Right lobe of liver (tissue), 6 donors: ENCODE measurements around the gene ZNF784. TPM values are rescaled to one million over a fixed set of nuclear protein-coding genes. Genes with fewer than 3 reads are reported as not detected.

ENCODE experiments used
- ATAC-seq, 4 donors: fragments of 200-7000 bp; cut with Tn5 transposase; one replicate each; pipeline ENCODE4 v1.9.1; 2020; ENCODE audit warnings: mild to moderate bottlenecking in 4 of 4, moderate library complexity in 4 of 4
- DNase-seq, 3 donors: peaks; one replicate each; pipeline ENCODE4 v3.0.0-alpha.2; 2020
- H3K27ac ChIP-seq, 3 donors: fragments of 200-600 bp; one replicate each; pipeline ENCODE4 v1.8.0; 2022
- H3K27me3 ChIP-seq, 2 donors: fragments of 200-600 bp; one replicate each; pipeline ENCODE4 v1.8.0; 2022
- H3K36me3 ChIP-seq, 4 donors: fragments of 200-600 bp; sonication (generic) in 1 of 4; one replicate each; pipeline versions ENCODE4 v1.5.1 to v1.8.0; 2017 to 2022; ENCODE audit warnings: control low read depth in 1 of 4
- H3K4me1 ChIP-seq, 4 donors: fragments of 200-600 bp; sonication (generic) in 1 of 4; one replicate each; pipeline versions ENCODE4 v1.5.1 to v1.8.0; 2017 to 2022; ENCODE audit warnings: control low read depth in 1 of 4
- H3K4me3 ChIP-seq, 3 donors: fragments of 200-600 bp; one replicate each; pipeline ENCODE4 v1.8.0; 2022
- H3K9me3 ChIP-seq, 4 donors: fragments of 200-600 bp; sonication (generic) in 1 of 4; one replicate each; pipeline versions ENCODE4 v1.5.1 to v1.8.0; 2017 to 2022; ENCODE audit warnings: control low read depth in 1 of 4
- POLR2A ChIP-seq: fragments of 450-650 bp; IDR thresholded peaks from one replicate; pipeline ENCODE4 v1.6.1; 2017; ENCODE audit warnings: antibody characterized with exemption, mild to moderate bottlenecking
- WGBS: methylation state at CpG from one replicate; pipeline ENCODE4 v1.1.6; 2018; ENCODE audit warnings: low coverage, low lambda C conversion rate; ENCODE audit not compliant: insufficient coverage; ENCODE audit errors: missing lambda C conversion rate; 5-methylcytosine and 5-hydroxymethylcytosine counted together
- intact Hi-C, 2 donors: fragments of 100-400 bp; cut with DNase I; formaldehyde crosslinking; loops; one replicate each; pipeline versions ENCODE4 v1.11.2 to v1.14.1; 2022
- total RNA-seq, 6 experiments: library from RNA; depleted of rRNA in 2 of 6; stranded (reverse); fragments of >200 nt in 2 of 6; fragmentation: NEBNext Ultra II Directional in 3 of 6; extraction: Animal tissue kit (Norgen Biotek cat#: 25700) in 3 of 6; gene quantifications; one replicate each; pipeline versions ENCODE4 v1.1.0 to v1.2.4, GENCODE V29; 2016 to 2023
- TF ChIP-seq, protein P1 (sequence below), 4 donors: fragments of 200-600 bp in 3 of 4; fragments of 450-650 bp in 1 of 4; IDR thresholded peaks; one replicate each; pipeline versions ENCODE4 v1.5.1 to v1.8.0; 2016 to 2022; ENCODE audit warnings: antibody characterized with exemption in 4 of 4, mild to moderate bottlenecking in 2 of 4
- donor health status: DM: no; HTN: yes; CAD: no.
- donor health status: DM: no; HTN: no; CAD: no.
- donor health status: DM: no; HTN: no; CAD: no.
- donor health status: DM: no; HTN: yes; CAD: no.
- donor health status: DM: no; HTN: yes; CAD: no.

Gene ZNF784
- total RNA-seq, 6 experiments from 2014 or later = 2.9 to 5.5 (median 4.1) TPM

DNA sequence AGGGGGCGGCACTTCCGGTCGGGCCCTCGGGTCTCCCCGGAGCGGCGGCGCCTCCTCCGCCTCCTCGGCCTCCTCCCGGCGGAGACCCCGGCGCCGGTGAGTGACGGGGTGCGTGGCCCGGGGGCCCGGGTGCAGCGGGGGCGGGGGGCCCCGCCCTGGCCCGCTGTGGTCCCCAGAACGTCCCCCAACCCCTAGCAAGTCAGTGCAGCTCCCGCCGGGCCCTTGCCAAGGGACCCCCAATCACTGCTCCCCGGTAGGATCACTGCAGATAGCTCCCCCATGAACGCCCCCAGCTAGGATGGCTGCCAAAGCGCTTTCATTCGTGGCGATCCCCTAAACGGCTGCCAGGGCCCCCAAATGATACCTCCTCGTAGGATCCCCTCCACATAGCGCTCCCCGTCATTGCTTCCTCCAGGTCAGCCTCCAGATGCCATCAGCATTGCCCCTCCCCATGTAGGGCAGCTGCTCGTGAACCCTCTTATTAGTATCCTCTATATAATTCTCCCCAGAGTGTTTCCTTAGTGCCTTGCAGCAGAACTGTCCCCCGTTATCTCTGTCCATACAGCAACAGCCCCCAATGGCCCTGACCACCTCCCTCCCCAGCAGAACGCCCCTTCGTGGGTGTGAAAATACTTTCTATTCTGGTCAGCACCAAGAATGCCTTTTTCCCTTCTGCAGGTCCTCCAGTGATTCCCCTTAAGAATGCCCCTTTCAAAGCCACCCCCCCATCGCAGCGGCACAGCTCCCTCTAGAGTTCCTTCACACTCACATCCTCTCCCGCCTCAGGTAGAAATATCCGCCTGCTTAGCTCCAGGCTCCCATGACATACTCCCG is 18.5 kb downstream of the ZNF784 start, which contains the start of gene ZNF865:
TSS of gene ZNF865 (plus strand) at position 11 of the 834 bp plus-strand sequence. CDS start 7,972 bp downstream, outside the sequence.
- WGBS = under 1% methylated on average over 19 of the region's 44 CpGs
- no peaks in the 10 kb centered on the region for H3K27me3 ChIP-seq
- H3K4me3 ChIP-seq = peak within 1 kb of the TSS; percentile 50 to 81 (median 77)
- DNase-seq = peak; percentile 73 to 76 (median 74)
- H3K27ac ChIP-seq = peak within 1 kb of the TSS; percentile 76 to 83 (median 79)
- peaks cover 0 to 13% (median 5%) of the 10 kb centered on the region in 4 donors for H3K4me1 ChIP-seq
- TF ChIP-seq POLR2A = no peak
- TF ChIP-seq, protein P1, sequence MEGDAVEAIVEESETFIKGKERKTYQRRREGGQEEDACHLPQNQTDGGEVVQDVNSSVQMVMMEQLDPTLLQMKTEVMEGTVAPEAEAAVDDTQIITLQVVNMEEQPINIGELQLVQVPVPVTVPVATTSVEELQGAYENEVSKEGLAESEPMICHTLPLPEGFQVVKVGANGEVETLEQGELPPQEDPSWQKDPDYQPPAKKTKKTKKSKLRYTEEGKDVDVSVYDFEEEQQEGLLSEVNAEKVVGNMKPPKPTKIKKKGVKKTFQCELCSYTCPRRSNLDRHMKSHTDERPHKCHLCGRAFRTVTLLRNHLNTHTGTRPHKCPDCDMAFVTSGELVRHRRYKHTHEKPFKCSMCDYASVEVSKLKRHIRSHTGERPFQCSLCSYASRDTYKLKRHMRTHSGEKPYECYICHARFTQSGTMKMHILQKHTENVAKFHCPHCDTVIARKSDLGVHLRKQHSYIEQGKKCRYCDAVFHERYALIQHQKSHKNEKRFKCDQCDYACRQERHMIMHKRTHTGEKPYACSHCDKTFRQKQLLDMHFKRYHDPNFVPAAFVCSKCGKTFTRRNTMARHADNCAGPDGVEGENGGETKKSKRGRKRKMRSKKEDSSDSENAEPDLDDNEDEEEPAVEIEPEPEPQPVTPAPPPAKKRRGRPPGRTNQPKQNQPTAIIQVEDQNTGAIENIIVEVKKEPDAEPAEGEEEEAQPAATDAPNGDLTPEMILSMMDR (IDR thresholded peaks at IDR 0.05) = peak; percentile 48 to 66 (median 64)
- H3K9me3 ChIP-seq = no peaks in the 10 kb centered on the region
- no peaks in the 10 kb centered on the region for H3K36me3 ChIP-seq
- intact Hi-C loops = loop anchor here in 1 of 2 donors (5.0 kb wide), 1 partner anchor 89 kb away; no protein-coding TSS in a partner anchor
- peak; percentile 47 to 64 (median 57) for ATAC-seq

DNA sequence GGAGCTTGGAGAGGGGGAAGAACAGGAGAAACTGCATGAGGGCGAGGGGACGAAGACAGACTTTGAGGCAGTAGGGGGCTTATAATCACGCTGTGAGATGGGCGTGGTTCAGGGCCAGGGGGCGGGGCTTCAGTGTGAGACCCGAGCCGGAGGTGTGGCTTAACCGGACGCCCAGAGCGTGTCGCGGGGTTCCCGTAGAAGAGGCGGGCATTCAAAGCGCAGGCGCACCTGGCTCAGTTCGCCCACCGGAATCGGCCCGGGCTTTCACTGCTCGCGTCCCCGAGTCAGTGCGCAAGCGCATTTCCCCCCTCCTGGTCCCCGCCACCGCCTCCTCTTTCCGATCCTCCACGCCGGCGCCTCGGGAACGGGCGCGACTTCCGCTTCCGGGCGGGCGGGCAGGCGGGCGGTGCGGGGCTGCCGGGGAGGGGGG is 19.1 kb downstream of the ZNF784 start:
- peak overlapping the region; percentile 76 to 83 (median 79) for H3K27ac ChIP-seq
- WGBS = 0% methylated on average over 2 of the region's 43 CpGs
- no peaks in the 10 kb centered on the region for H3K36me3 ChIP-seq
- TF ChIP-seq POLR2A = no peak
- TF ChIP-seq, protein P1 (IDR thresholded peaks at IDR 0.05) = no peak
- H3K27me3 ChIP-seq = no peaks in the 10 kb centered on the region
- DNase-seq = peak; percentile 97 to 98 (median 97)
- intact Hi-C loops = loop anchor here in 1 of 2 donors (5.0 kb wide), 1 partner anchor 88 kb away; no protein-coding TSS in a partner anchor
- peak overlapping the region; percentile 50 to 81 (median 77) for H3K4me3 ChIP-seq
- H3K4me1 ChIP-seq = peaks cover 0 to 13% (median 5%) of the 10 kb centered on the region in 4 donors
- H3K9me3 ChIP-seq = no peaks in the 10 kb centered on the region
- peak; percentile 81 to 87 (median 84) for ATAC-seq

DNA sequence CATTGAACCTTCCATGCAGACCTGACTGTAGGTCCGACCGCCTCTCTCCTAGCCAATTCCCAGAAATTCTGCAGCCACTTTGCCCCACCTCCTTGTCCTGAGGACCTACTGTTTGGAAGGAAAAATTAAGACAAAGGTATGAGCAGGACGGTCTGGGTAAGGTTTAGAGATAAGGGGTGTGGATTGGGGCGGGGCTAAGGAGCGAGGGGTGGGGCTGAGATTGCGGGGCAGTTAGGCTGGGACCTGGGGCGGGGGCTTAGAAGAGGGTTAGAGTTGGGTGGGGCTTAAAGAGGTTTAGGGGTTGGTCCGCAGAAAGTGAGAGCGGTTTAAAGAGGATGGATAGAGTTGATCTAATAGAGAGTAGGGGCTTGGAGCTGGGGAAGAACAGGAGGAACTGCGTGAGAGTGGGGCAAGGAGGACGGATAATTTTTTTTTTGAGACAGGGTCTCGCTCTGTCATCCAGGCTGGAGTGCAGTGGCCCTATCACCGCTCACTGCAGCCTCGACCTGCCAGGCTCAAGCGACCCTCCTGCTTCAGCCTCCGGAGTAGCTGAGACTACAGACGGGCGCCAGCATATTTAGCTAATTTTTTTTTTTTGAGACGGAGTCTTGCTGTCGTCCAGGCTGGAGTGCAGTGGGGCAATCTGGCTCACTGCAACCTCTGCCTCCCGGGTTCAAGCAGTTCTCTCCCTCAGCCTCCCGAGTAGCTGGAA is 20.6 kb downstream of the ZNF784 start:
- ATAC-seq (no peak), DNase-seq (no peak)
- no peaks in the 10 kb centered on the region for H3K9me3 ChIP-seq
- peak overlapping the region in 1 of 3 donors; percentile 83 for H3K27ac ChIP-seq
- no peaks in the 10 kb centered on the region for H3K36me3 ChIP-seq
- no peak for TF ChIP-seq POLR2A
- TF ChIP-seq, protein P1 (IDR thresholded peaks at IDR 0.05) = no peak
- no peak overlapping the region for H3K4me3 ChIP-seq
- no peaks in the 10 kb centered on the region for H3K27me3 ChIP-seq
- 68% methylated on average over 15 of the region's 22 CpGs for WGBS
- intact Hi-C loops = no loop called here
- H3K4me1 ChIP-seq = peaks cover 0 to 13% (median 5%) of the 10 kb centered on the region in 4 donors

DNA sequence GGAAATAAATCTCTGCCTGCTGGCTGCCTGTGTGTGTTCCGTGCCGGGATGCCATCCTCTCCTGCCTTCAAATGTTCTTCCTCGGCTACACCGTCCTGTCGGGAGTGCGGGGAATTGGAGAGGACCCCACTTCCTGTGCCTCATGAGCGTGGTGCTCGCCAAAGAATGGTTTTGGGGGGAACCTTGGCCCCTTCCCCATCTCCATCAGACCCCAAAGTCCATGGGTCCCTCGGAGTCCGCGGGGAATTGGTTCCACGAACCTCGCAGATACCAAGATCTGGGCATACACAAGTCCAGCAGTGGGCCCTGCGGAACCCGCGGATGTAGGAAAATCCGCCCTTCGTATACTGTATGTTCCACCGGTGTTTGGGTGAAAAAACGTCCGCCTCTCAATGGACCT is 21.3 kb downstream of the ZNF784 start:
- no peak for DNase-seq
- Histone ChIP-seq H3K4me1 (peaks cover 0 to 13% (median 5%) of the 10 kb centered on the region in 4 donors), H3K27me3 (no peaks in the 10 kb centered on the region), H3K27ac (no peak overlapping the region), H3K9me3 (no peaks in the 10 kb centered on the region), H3K36me3 (no peaks in the 10 kb centered on the region), H3K4me3 (no peak overlapping the region)
- intact Hi-C loops = no loop called here
- ATAC-seq = no peak
- WGBS = 83% methylated on average over 13 of the region's 21 CpGs
- no peak for TF ChIP-seq POLR2A
- TF ChIP-seq, protein P1 (IDR thresholded peaks at IDR 0.05) = no peak
